IPS-NIHi11 (cell line): ENCODE data around the gene RETREG1.
"Not testable (repeated sequence)": the region's sequence is repeated elsewhere in the genome, so short reads cannot be mapped to it uniquely, and the experiment has no call there.

Experiments used
- DNase-seq: peaks from one replicate; pipeline ENCODE4 v3.0.0; 2012; ENCODE audit warnings: mixed read lengths, low spot score

Gene RETREG1

GRCh38 chr5:16616536-16617273, at the start of gene RETREG1:
Gene RETREG1 (minus strand): TSS chr5:16616997. CDS start chr5:16616971, 26 bp downstream.
- DNase-seq = peak; percentile 77

GRCh38 chr5:16666130-16666882, 49.5 kb upstream of the RETREG1 start:
- DNase-seq = no peak

GRCh38 chr5:16665601-16666000, 48.8 kb upstream of the RETREG1 start:
- DNase-seq = no peak

- DNase-seq = no peak
These were observed 47.6 kb upstream of the RETREG1 start for GRCh38 chr5:16664368-16664767.

GRCh38 chr5:16663840-16664239, 47.0 kb upstream of the RETREG1 start:
- no peak for DNase-seq

GRCh38 chr5:16661713-16662112, 44.9 kb upstream of the RETREG1 start:
- no peak for DNase-seq

- no peak for DNase-seq
These were observed 44.2 kb upstream of the RETREG1 start for GRCh38 chr5:16660982-16661381.

- DNase-seq = no peak
These were observed 42.7 kb upstream of the RETREG1 start for GRCh38 chr5:16659536-16659935.

- DNase-seq = no peak
These were observed 39.9 kb upstream of the RETREG1 start for GRCh38 chr5:16656561-16657191.

- no peak for DNase-seq
These were observed 38.0 kb upstream of the RETREG1 start for GRCh38 chr5:16654647-16655334.

GRCh38 chr5:16648739-16649138, 31.9 kb upstream of the RETREG1 start:
- not testable (repeated sequence) for DNase-seq

- no peak for DNase-seq
These were observed 27.6 kb upstream of the RETREG1 start for GRCh38 chr5:16644301-16644889.

- DNase-seq = no peak
These were observed 26.1 kb upstream of the RETREG1 start for GRCh38 chr5:16642867-16643266.

GRCh38 chr5:16639206-16639605, 22.4 kb upstream of the RETREG1 start:
- no peak for DNase-seq

- DNase-seq = no peak
These were observed 11.6 kb upstream of the RETREG1 start for GRCh38 chr5:16628376-16628775.

- DNase-seq = no peak
These were observed 10.0 kb upstream of the RETREG1 start for GRCh38 chr5:16626696-16627264.

- DNase-seq = no peak
These were observed 8.3 kb upstream of the RETREG1 start for GRCh38 chr5:16625096-16625495.

- no peak for DNase-seq
These were observed 2.3 kb upstream of the RETREG1 start for GRCh38 chr5:16619136-16619535.

- no peak for DNase-seq
These were observed 1.5 kb upstream of the RETREG1 start for GRCh38 chr5:16618138-16618897.

GRCh38 chr5:16617274-16617968, 624 bp upstream of the RETREG1 start:
- DNase-seq = no peak
